Vagina (tissue), 2 donors: Measurements from ENCODE around the gene BAHCC1. TPM values are rescaled to one million over a fixed set of nuclear protein-coding genes. Genes with fewer than 3 reads are reported as not detected.
"Not testable (repeated sequence)": the region's sequence is repeated elsewhere in the genome, so short reads cannot be mapped to it uniquely, and the experiment has no call there.

ENCODE experiments used
- DNase-seq, 2 donors: peaks; one replicate each; pipeline ENCODE4 v3.0.0-alpha.2; 2017; ENCODE audit errors: extremely low spot score in 2 of 2
- H3K27ac ChIP-seq: fragments of 200-600 bp; sonication (generic); one replicate; pipeline ENCODE4 v1.5.1; 2019
- H3K27me3 ChIP-seq: fragments of 200-600 bp; sonication (generic); one replicate; pipeline ENCODE4 v1.5.1; 2019
- H3K36me3 ChIP-seq, 2 donors: fragments of 200-600 bp; sonication (generic); one replicate each; pipeline ENCODE4 v1.5.1; 2017 to 2019
- H3K4me1 ChIP-seq: fragments of 200-600 bp; sonication (generic); one replicate; pipeline ENCODE4 v1.5.1; 2019
- H3K4me3 ChIP-seq, 2 donors: fragments of 200-600 bp; sonication (generic); 1 replicate in 1 of 2; 2 replicates in 1 of 2; pipeline ENCODE4 v1.5.1; 2016 to 2019
- H3K9me3 ChIP-seq: fragments of 200-600 bp; sonication (generic); one replicate; pipeline ENCODE4 v1.5.1; 2019
- POLR2A ChIP-seq, 2 donors: fragments of 450-650 bp; IDR thresholded peaks; one replicate each; pipeline ENCODE4 v1.6.1; 2017; ENCODE audit warnings: antibody characterized with exemption in 2 of 2, mild to moderate bottlenecking in 2 of 2, moderate library complexity in 2 of 2
- POLR2AphosphoS5 ChIP-seq, 2 donors: sonication (generic); formaldehyde crosslinking; IDR thresholded peaks; one replicate each; pipeline ENCODE4 v1.9.0; 2017; ENCODE audit warnings: antibody characterized with exemption in 2 of 2, mild to moderate bottlenecking in 2 of 2, low read depth in 1 of 2; ENCODE audit not compliant: insufficient read depth in 1 of 2
- intact Hi-C: fragments of 100-400 bp; cut with DNase I; formaldehyde crosslinking; loops from one replicate; pipeline ENCODE4 v1.15.1; 2023
- total RNA-seq: library from RNA; depleted of rRNA; stranded (reverse); fragments of >200 nt; gene quantifications from one replicate; pipeline ENCODE4 v1.2.3, GENCODE V29; 2016
- TF ChIP-seq, protein P1 (sequence below), 3 experiments: fragments of 450-650 bp in 2 of 3; fragments of 200-600 bp in 1 of 3; sonication (generic) in 1 of 3; IDR thresholded peaks; one replicate each; pipeline ENCODE4 v1.5.1; 2017 to 2019; ENCODE audit warnings: antibody characterized with exemption in 3 of 3, mild to moderate bottlenecking in 2 of 3, moderate library complexity in 2 of 3

Gene BAHCC1
- total RNA-seq, 1 donor from 2014 or later, result 9.1 TPM

DNA sequence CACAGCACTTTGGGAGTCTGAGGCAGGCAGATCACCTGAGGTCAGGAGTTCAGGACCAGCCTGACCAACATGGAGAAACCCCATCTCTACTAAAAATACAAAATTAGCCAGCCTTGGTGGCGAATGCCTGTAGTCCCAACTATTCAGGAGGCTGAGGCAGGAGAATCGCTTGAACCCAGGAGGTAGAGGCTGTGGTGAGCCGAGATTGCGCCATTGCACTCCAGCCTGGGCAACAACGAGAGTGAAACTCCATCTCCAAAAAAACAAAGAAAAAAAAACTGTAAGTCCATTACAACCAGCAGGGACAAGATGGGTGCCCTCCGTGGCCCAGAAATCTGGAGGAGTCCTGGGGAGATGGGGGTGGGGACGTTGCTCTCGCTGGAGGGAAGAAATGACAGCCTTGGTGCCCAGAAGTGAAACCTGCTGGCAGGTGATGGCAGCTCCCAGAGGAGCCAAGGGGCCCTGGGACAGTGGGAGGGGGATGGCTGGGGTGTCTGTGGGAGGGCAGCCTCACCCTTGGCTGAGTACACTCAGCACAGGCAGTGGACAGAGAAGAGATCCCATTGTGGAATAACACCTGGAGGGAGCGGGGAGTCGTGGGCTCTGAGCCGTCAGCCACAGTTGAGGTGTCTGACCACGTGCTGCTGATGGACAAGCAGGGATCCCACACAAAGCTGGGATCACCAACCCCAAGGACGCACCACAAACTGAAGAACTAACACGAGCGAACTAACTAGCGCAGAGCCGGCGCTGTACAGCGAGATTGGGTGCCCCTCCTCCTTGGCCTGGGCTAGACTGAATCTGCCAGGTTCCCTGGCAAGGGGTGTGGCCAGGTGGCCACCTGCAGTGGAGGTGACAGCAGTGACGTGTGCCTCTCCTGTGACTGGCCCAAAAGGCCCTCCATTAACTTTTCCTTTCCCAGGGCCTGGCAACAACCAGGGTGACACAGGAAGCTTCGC, 46.9 kb upstream of the BAHCC1 start:
- no peak overlapping the region for H3K4me3 ChIP-seq
- H3K9me3 ChIP-seq, result no peaks in the 10 kb centered on the region
- no peaks in the 10 kb centered on the region for H3K36me3 ChIP-seq
- no peak overlapping the region for H3K27ac ChIP-seq
- no peaks in the 10 kb centered on the region for H3K27me3 ChIP-seq
- no peak for DNase-seq
- peaks cover 29% of the 10 kb centered on the region for H3K4me1 ChIP-seq
- intact Hi-C loops, result no loop called here
- TF ChIP-seq POLR2A (IDR thresholded peaks at IDR 0.05), result no peak
- TF ChIP-seq, protein P1, sequence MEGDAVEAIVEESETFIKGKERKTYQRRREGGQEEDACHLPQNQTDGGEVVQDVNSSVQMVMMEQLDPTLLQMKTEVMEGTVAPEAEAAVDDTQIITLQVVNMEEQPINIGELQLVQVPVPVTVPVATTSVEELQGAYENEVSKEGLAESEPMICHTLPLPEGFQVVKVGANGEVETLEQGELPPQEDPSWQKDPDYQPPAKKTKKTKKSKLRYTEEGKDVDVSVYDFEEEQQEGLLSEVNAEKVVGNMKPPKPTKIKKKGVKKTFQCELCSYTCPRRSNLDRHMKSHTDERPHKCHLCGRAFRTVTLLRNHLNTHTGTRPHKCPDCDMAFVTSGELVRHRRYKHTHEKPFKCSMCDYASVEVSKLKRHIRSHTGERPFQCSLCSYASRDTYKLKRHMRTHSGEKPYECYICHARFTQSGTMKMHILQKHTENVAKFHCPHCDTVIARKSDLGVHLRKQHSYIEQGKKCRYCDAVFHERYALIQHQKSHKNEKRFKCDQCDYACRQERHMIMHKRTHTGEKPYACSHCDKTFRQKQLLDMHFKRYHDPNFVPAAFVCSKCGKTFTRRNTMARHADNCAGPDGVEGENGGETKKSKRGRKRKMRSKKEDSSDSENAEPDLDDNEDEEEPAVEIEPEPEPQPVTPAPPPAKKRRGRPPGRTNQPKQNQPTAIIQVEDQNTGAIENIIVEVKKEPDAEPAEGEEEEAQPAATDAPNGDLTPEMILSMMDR (IDR thresholded peaks at IDR 0.05), result no peak

DNA sequence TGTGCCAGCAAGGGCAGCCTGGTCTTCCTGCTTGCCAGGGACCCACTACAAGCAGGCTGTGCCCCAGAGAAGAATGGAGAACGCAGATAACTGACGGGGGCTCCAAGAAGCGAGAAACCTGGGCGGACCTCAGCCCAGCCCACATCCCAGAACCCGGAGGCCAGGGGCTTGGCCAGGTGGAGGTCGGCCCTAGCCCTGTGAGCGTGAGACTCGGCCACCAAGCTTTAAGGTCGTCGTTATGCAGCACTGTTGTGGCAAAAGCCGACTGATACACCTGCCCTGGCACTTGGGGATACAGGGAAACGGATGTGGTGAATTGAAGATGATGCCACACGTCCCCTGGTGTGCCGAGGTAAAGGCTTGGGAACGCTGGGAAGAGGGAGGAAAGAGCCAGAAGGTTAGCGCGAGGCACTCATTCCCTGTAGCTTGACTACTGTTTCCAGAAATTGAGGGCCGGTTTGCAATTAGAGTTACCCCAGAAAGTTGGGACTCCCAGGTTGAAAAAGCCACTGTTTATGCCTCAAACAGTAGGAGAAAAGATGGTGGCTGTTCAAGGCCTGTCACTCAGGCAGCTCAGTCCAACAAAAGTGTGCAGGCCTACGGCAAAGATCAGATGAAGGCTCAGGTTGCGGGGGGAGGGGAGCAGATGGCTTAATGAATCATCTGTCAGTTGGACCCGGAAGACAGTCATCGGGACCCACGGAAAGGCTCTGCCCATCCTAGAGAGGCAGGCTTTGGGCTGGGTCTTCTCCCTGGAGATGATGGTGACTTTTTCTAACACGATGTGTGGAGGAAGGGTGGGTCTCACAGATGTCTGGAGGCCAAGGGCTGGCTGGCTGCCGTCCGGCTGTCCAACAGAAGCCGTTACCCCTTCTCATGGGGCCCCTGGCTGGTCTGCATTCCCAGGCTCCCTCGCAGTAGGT, 45.6 kb upstream of the BAHCC1 start:
- Histone ChIP-seq H3K9me3 (no peaks in the 10 kb centered on the region), H3K4me1 (peaks cover 17% of the 10 kb centered on the region), H3K27ac (no peak overlapping the region), H3K27me3 (no peaks in the 10 kb centered on the region), H3K4me3 (no peak overlapping the region), H3K36me3 (no peaks in the 10 kb centered on the region)
- DNase-seq, result no peak
- intact Hi-C loops, result no loop called here
- TF ChIP-seq POLR2A (IDR thresholded peaks at IDR 0.05) (no peak), POLR2AphosphoS5 (IDR thresholded peaks at IDR 0.05; ENCODE audit: insufficient read depth in 1 of 2, low read depth in 1 of 2) (no peak)
- TF ChIP-seq, protein P1 (IDR thresholded peaks at IDR 0.05), result no peak

DNA sequence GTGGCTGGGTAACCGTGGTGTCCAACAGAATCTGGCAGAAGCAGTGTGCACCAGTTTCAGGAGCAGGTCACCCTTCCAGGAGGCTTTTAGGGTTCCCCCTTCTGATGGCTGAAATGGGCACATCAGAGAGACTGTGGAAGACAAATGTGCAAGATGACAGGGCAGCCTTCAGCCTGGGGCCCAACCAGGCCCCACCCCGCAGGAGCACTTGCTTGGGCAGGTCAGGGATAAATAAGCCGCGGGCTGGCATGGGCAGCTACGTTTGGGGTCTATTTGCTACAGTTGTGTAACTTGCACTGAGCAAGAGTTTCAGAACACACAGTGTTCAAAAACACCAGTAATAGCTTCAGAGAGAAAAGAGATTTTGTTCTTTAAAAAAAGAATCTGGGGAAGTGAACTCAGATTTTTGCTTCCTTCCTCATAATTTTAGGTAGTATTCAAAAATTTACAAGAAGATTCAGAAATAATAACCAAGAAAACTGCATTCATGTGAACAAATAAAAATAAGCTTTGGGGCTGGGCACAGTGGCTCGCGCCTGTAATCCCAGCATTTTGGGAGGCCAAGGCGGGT, 44.9 kb upstream of the BAHCC1 start:
- Histone ChIP-seq H3K4me3 (no peak overlapping the region), H3K27ac (no peak overlapping the region), H3K9me3 (no peaks in the 10 kb centered on the region), H3K36me3 (no peaks in the 10 kb centered on the region), H3K4me1 (peaks cover 17% of the 10 kb centered on the region), H3K27me3 (no peaks in the 10 kb centered on the region)
- intact Hi-C loops, result no loop called here
- no peak for DNase-seq
- TF ChIP-seq, protein P1 (IDR thresholded peaks at IDR 0.05), result no peak
- TF ChIP-seq POLR2A (IDR thresholded peaks at IDR 0.05), result no peak
- TF ChIP-seq POLR2AphosphoS5 (IDR thresholded peaks at IDR 0.05; ENCODE audit: insufficient read depth in 1 of 2, low read depth in 1 of 2), result no peak

DNA sequence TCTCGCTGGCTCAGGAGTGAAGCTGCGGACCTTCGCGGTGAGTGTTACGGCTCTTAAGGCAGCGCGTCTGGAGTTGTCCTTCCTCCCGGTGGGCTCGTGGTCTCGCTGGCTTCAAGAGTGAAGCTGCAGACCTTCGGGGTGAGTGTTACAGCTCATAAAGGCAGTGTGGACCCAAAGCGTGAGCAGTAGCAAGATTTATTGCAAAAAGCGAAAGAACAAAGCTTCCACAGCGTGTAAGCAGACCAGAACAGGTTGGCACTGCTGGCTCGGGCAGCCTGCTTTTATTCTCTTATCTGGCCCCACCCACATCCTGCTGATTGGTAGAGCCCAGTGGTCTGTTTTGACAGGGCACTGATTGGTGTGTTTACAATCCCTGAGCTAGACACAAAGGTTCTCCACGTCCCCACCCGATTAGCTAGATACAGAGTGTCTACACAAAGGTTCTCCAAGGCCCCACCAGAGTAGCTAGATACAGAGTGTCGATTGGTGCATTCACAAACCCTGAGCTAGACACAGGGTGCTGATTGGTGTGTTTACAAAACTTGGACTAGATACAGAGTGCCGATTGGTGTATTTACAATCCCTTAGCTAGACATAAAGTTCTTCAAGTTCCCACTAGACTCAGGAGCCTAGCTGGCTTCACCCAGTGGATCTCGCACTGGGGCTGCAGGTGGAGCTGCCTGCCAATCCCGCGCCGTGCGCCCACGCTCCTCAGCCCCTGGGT, 43.8 kb upstream of the BAHCC1 start:
- H3K27ac ChIP-seq, H3K36me3 ChIP-seq, H3K4me3 ChIP-seq, intact Hi-C loops, DNase-seq, H3K9me3 ChIP-seq, H3K27me3 ChIP-seq: not testable (repeated sequence)
- H3K4me1 ChIP-seq, result peaks cover 16% of the 10 kb centered on the region

DNA sequence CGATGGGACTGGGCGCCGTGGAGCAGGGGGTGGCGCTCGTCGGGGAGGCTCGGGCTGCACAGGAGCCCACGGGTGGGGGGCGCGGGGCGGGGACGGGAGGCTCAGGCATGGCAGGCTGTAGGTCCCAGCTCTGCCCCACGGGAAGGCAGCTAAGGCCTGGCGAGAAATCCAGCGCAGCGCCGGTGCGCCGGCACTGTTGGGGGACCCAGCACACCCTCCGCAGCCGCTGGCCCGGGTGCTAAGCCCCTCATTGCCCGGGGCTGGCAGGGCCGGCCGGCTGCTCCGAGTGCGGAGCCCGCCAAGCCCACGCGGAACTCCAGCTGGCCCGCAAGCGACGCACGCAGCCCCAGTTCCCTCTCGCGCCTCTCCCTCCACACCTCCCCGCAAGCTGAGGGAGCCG, 43.2 kb upstream of the BAHCC1 start:
- H3K9me3 ChIP-seq, H3K4me3 ChIP-seq, H3K36me3 ChIP-seq, DNase-seq, H3K27me3 ChIP-seq, H3K27ac ChIP-seq, intact Hi-C loops: not testable (repeated sequence)
- peaks cover 11% of the 10 kb centered on the region for H3K4me1 ChIP-seq
